Cardiac fibroblast (primary cell): ENCODE results near the gene PPM1H.

ENCODE experiments used
- DNase-seq, 2 donors: peaks; one replicate each; pipeline versions ENCODE4 v3.0.0 to v3.0.0-alpha.2; 2010; ENCODE audit warnings: low read depth in 2 of 2
- H3K4me3 ChIP-seq, 2 donors: replicated peaks in 1 of 2; 1 replicate in 1 of 2; 2 replicates in 1 of 2; pipeline ENCODE4 v1.5.1; 2011; ENCODE audit warnings: low read depth in 2 of 2, low read length in 2 of 2, mild to moderate bottlenecking in 2 of 2, moderate library complexity in 1 of 2
- TF ChIP-seq, protein P1 (sequence below): IDR thresholded peaks from one replicate; pipeline ENCODE4 v1.5.1; 2011; ENCODE audit warnings: low read depth, mild to moderate bottlenecking, low read length, inconsistent platforms

Gene PPM1H

GRCh38 chr12:62728741-62729140, 206.2 kb downstream of the PPM1H start:
- TF ChIP-seq, protein P1, sequence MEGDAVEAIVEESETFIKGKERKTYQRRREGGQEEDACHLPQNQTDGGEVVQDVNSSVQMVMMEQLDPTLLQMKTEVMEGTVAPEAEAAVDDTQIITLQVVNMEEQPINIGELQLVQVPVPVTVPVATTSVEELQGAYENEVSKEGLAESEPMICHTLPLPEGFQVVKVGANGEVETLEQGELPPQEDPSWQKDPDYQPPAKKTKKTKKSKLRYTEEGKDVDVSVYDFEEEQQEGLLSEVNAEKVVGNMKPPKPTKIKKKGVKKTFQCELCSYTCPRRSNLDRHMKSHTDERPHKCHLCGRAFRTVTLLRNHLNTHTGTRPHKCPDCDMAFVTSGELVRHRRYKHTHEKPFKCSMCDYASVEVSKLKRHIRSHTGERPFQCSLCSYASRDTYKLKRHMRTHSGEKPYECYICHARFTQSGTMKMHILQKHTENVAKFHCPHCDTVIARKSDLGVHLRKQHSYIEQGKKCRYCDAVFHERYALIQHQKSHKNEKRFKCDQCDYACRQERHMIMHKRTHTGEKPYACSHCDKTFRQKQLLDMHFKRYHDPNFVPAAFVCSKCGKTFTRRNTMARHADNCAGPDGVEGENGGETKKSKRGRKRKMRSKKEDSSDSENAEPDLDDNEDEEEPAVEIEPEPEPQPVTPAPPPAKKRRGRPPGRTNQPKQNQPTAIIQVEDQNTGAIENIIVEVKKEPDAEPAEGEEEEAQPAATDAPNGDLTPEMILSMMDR, result no peak
- DNase-seq, result no peak
- H3K4me3 ChIP-seq, result no peak overlapping the region

- DNase-seq, result peak; percentile 36 to 50
- TF ChIP-seq, protein P1, result no peak
- no peak overlapping the region for H3K4me3 ChIP-seq
Measured at GRCh38 chr12:62726471-62726980, 208.4 kb downstream of the PPM1H start.

DNA sequence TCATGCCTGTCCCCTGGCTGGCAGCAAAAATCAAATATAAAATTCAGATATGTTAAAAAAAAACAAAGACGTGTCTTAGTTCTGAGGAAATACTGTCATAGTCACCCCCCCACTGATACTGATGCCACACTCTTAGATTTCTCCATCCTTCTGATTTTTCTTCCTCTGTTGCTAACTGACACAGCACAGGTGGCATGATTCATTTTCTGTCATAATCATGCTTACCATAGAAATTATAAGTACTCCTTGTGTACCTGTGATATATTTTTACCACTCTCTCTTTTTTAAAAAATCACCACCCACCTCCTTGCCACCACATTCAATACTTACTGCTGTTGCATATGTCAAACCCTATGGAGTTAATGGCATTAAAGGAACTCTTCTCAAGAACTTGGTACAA, 209.2 kb downstream of the PPM1H start:
- TF ChIP-seq, protein P1, result no peak

GRCh38 chr12:62724947-62725451, 210.0 kb downstream of the PPM1H start:
- TF ChIP-seq, protein P1, result no peak
- no peak overlapping the region for H3K4me3 ChIP-seq
- DNase-seq, result peak; percentile 98

More for the DNA sequence above, 209.2 kb downstream of the PPM1H start:
- H3K4me3 ChIP-seq, result no peak overlapping the region
- DNase-seq, result no peak

GRCh38 chr12:62724285-62724684, 210.7 kb downstream of the PPM1H start:
- DNase-seq, result peak in 1 of 2 donors; percentile 8
- TF ChIP-seq, protein P1, result no peak
- no peak overlapping the region for H3K4me3 ChIP-seq

GRCh38 chr12:62722971-62723680, 211.8 kb downstream of the PPM1H start:
- DNase-seq, result peak; percentile 29 to 50
- H3K4me3 ChIP-seq, result no peak overlapping the region
- TF ChIP-seq, protein P1, result no peak
